ENCODE results near the gene GALNT18.
A peak's percentile ranks its signal among the peaks of the same experiment; 100 is the strongest.

The GALNT18 gene

GRCh38 chr11:11525283-11525682 lies 96.5 kb downstream of the GALNT18 start:
- no peak for FAIRE-seq

DNA sequence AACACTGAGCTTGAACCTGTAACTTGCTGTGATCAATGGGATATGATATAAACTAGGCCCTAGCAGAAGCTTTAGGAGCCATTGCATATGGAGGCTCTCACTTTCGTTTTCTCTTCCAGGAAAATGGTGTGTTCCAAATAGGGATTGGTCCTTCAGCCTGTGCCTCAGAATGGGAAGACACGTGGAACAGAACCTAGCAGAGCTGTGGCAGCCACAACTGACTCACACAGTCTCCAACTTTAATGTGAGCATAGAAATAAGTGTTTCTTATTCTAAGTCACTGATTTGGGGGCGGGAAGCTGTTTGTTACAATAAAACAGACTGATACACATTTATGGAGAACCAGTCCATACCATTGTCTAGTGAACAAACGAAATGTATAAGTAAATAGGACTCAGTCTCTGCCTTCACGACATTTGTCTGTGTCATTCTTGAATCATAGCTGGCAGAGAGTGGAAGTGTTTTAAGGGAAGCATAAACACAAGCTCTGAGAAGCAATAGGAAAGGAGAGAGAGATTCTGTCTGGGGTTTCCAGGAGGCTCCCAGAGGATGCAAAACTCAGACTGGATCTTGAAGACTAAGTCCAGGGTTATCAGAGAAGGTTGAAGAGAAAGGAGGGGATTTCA lies 97.3 kb downstream of the GALNT18 start:
- FAIRE-seq: no peak

DNA sequence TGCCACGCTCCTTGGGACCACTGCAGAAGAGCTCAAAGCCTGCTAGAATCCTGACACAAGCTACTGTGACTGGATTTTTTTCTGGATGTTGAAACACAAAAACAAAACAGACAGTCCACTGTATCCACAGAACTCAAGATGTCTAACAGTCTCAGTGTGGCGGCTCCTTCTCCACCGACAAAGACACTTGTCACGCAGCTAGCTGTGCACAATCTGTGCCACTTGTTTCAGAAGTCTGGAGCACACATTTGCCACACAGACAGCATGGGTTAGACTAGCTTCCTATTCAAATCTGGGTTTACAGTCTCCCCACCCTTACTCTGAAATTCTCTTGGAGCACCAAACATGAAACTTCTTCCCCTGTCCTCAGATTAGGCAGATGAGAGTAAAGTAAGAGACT lies 99.2 kb downstream of the GALNT18 start:
- FAIRE-seq: no peak

DNA sequence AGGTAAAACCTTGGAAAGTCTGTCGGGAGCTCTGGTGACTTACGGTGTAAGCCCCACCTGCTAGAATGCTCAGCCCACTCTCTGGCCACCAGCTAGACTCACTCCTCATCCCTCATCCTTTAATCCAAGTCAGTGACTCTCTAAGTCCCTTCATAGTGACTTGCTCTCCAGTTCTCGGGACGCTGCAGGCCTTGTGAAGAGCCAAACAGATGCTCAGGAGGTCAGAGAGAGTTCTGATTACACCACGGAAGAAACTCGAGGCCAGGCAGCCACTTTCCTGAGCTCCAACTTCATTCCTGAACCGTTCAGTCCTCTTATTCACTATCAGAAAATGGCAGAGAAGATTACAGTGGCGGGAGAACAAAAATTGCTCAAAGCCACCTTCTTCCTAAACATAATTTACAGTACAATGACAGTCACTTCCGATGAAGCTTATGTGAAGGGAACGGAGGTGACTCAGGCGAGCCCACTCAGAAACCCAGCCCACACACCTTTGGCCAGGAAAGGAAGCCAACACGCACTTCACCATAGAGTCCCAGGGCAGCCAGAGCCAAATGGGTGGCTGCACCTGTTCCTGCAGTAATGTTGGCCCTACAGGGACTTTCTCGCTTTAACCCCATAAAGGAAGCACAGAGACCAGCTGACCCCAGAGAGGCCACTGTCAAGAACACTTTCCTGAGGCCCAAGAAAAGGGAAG lies 100.4 kb downstream of the GALNT18 start:
- no peak for FAIRE-seq

DNA sequence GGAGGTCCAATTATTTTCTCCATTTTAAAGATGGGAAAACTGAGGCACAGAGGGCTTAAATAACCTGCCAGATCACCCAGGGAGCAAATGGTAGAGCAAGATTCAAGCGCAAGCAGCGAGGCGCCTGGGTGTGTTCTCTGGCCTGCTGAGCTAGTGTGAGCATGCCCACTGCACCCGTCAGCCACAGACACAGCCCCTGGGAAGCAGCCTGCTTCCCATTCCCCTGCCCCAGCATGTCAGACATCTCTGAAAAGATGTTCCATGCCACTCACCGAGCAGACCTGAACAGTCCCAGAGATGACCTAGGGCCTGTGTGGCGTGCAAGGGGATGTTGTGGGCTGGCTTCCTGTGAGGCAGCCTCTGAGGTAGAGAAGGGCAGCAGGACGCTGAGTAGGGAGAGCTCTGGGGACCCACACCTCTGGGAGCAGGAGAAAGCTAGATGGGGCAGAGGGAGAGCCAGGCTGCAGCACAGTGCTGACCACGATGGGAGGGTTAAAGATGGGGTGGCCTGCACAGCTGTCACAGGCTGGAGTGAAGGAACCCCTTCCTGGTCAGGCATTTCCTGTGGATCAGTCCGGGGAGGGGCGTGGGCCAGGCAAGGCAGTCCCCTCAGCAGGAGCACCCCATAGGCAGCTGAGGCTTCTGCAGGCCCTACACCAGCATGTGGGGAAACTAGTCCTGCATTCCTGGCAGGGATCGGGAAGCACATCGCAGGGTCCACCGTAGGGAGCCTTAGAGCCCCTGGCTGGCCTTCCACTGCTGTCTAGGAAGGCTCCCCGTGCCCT lies 101.4 kb downstream of the GALNT18 start:
- FAIRE-seq: no peak

- FAIRE-seq: no peak
Measured at GRCh38 chr11:11519184-11519583, 102.6 kb downstream of the GALNT18 start.

DNA sequence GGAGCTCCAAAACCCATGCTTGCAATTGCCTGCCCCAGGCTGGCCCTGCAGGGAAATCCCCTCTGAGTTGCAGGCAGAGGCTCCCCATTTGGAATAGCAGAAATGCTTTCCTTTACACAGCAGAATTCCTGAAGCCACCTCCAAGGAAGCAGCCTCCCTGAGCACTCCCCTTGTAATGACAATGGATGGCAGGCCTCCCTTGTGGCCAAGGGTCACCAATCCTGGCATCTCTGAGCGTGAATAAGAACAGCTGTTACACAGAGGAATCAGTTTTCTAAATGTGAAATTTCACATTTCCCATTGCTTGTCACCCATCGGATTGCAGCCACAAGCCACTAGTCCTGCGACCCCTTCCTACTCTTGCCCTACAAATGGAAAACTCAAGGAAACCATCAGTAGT lies 107.6 kb downstream of the GALNT18 start:
- no peak for FAIRE-seq

- no peak for FAIRE-seq
Measured at GRCh38 chr11:11513422-11513821, 108.4 kb downstream of the GALNT18 start.

GRCh38 chr11:11512929-11513328 lies 108.9 kb downstream of the GALNT18 start:
- FAIRE-seq: no peak

DNA sequence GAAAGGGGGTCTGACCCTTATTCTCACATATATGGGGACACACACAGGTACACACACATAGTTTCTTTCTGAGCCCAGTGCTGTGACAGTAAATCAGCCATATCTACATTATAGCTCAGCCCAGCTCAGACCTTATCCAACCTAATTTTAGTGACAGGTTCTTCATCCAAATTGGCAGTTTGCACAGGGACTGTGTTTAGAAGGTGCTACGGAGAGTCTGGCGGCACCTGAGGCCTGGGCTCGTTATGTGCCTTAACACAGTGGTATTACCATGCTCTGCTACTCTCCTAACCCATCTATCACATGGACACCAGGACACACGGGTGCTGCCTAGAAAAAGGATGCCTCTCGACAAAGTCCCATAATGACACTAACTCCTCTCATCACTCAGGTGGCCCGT lies 109.3 kb downstream of the GALNT18 start:
- FAIRE-seq: no peak

- no peak for FAIRE-seq
Measured at GRCh38 chr11:11512090-11512489, 109.7 kb downstream of the GALNT18 start.

- no peak for FAIRE-seq
Measured at GRCh38 chr11:11510939-11511338, 110.9 kb downstream of the GALNT18 start.

GRCh38 chr11:11505692-11506091 lies 116.1 kb downstream of the GALNT18 start:
- no peak for FAIRE-seq

DNA sequence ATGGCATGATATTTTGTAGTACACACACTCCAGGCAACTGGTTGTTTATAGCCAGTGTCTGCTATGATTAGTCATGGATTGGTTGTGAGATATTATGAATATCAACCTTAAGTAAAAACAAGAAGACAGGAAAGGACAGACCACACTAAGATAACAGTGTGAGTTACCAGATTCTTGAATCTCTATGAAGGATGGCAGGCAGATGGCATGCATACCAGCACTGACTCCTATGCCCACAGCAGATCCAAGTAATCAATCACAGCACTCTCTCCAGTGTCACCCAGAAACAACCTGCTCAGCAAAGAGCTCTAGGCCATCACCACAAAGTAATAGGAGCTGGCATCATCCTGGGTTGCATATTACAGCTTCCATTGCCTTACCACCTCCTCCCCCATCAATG lies 116.6 kb downstream of the GALNT18 start:
- no peak for FAIRE-seq

DNA sequence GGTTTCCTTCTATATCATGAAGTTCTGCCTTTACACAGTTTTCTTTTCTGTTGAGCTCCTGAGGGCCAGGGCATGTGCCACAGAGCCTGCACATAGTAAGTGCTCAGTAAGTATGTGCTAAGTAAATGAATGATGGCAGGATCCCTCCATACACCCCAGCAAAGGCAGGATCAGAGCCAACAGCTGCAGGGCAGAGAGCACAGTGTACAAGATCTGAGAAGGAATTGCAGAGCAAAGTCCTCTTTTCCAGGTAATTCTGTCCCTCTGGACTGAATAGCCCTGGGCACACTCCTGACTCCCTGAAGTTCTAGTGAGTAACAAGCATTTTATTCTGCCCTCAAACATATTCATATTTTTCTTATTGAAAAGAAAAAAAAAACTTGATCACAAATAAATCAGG lies 117.7 kb downstream of the GALNT18 start:
- no peak for FAIRE-seq

- FAIRE-seq: peak; percentile 5
Measured at GRCh38 chr11:11502263-11502861, 119.4 kb downstream of the GALNT18 start.

- no peak for FAIRE-seq
Measured at GRCh38 chr11:11501546-11502262, 120.1 kb downstream of the GALNT18 start.

DNA sequence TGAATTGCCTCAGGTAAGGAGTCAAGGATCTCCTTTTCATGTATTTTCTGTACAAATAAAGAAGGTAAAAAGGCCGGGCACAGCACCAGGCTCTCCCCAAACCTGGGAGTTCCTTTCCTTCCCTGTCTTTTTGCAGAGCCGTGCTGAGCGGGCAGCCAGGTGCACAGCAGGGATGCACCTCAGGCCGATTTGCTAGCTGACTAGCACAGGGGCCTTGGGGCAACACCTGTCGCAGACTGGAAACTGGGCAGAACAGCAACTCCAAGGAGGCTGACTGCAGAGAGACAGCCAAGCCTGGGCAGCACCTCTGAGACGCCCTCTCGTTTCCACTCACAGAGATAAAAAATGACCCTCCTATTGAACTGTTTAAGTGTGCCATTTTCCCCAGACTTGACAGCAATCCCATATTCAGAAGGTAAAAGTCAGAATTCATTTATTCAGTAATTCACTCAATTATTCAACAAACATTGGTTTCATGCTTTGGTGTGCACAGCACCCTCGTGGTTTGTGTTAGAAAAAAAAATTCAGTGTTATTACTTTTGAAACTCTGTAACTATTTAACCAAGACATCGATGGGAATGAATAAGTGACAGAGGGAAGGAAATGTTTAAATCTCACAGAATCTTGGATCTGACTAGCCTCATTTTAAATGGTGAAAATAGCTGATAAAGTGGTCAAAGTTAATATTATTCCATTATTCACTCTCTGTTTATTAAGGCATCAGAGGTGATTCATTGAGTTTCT lies 120.9 kb downstream of the GALNT18 start:
- FAIRE-seq: no peak

DNA sequence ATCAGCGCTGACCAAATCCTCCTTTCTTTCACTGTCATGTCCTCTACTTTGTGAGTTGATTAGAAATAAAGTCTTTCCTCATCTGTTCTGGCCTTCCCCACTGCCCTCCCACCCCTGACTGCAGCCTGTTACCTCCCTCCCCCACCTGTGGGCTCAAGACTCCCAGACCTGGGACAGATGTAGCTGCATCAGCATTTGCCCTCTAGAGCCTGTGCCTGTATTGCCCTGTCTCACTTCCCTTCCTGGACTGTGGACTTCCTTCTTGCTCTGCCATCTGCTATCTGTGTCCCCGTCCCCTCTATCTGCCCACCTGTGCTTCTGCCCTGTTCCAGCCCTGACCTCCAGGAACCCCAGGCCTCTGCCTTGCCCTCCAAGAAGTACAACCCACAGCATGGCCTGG lies 122.5 kb downstream of the GALNT18 start:
- FAIRE-seq: no peak

DNA sequence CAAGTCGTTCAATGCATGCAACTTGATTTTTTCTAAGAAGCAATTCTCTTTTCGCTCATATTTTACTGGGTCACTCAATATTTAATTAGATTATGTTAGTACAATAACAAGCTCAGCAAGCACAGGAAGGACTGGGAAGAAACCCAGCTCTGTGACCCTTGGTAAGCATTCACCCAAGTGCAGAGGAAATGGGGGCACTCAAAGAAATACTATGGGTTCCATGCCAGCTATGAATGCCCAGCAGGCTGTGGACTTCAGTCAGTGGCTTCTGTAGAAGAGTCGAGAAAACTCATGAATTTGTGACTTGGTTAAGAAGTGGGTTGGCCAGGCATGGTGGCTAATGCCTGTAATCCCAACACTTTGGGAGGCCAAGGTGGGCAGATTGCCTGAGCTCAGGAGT lies 123.6 kb downstream of the GALNT18 start:
- no peak for FAIRE-seq

DNA sequence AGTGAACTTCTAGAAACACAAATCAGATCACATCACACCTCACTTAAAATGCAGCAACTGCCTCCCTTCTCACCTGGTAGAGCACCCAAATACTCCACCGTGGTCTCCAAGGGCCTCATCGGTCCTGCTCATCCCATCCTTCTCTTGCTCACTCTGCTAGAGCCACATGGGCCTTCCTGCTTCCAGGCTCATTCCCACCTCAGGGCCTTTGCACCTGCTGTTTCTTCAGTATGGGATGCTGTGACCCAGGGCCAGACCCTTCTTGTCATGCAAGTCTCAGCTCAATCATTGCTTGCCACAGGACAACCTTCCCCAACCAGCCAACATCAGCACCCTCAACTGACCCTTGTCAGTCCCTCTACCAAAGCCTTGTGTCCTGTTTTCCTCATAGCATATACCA lies 124.9 kb downstream of the GALNT18 start:
- FAIRE-seq: no peak

DNA sequence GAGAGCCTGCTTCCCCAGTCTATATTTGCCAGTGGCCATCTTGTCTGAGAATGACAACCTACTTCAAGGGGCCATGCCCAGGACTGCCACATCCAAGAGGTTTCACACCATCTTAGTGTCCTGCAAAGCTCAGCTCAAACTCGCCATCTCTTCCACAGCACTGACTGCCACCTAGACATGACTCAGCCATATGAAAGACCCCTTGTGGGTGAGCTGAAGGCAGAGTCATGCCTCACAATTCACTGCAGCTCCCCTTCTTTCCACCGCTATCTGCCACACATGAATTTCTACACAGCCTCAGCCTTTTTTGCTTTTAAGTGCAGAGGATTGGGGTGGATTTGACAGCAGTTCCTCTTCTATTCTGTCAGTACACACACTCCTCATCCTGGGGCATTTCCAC lies 127.5 kb downstream of the GALNT18 start:
- no peak for FAIRE-seq
